Umbilical cord (tissue), 2 donors: ENCODE measurements around the gene ABCC9. TPM values are rescaled to one million over a fixed set of nuclear protein-coding genes. Genes with fewer than 3 reads are reported as not detected.
"Not testable (repeated sequence)": the region's sequence is repeated elsewhere in the genome, so short reads cannot be mapped to it uniquely, and the experiment has no call there.

Experiments used
- DNase-seq: peaks from one replicate; pipeline ENCODE4 v3.0.0-alpha.2; 2015; ENCODE audit warnings: low spot score
- total RNA-seq: library from RNA; depleted of rRNA; stranded (reverse); fragments of >200 nt; gene quantifications from one replicate; pipeline ENCODE4 v1.2.3, GENCODE V29; 2014; ENCODE audit warnings: low replicate concordance; ENCODE audit not compliant: insufficient read depth

Gene ABCC9
- total RNA-seq, 1 donor from 2014 or later = 37.1 TPM

- DNase-seq = no peak
Measured at GRCh38 chr12:21934173-21934572, 7.1 kb downstream of the ABCC9 start.

- no peak for DNase-seq
Measured at GRCh38 chr12:21933656-21934055, 7.6 kb downstream of the ABCC9 start.

- not testable (repeated sequence) for DNase-seq
Measured at GRCh38 chr12:21929972-21930371, 11.3 kb downstream of the ABCC9 start.

- DNase-seq = no peak
Measured at GRCh38 chr12:21925296-21925913, 15.8 kb downstream of the ABCC9 start.

- no peak for DNase-seq
Measured at GRCh38 chr12:21921436-21921835, 19.8 kb downstream of the ABCC9 start.

GRCh38 chr12:21918456-21918855 is 22.8 kb downstream of the ABCC9 start:
- no peak for DNase-seq

GRCh38 chr12:21913823-21914222 is 27.4 kb downstream of the ABCC9 start:
- DNase-seq = no peak

- DNase-seq = no peak
Measured at GRCh38 chr12:21912318-21912717, 28.9 kb downstream of the ABCC9 start.

GRCh38 chr12:21911832-21912231 is 29.4 kb downstream of the ABCC9 start:
- DNase-seq = no peak

GRCh38 chr12:21910657-21911056 is 30.6 kb downstream of the ABCC9 start:
- DNase-seq = peak; percentile 43

GRCh38 chr12:21907948-21908837 is 33.0 kb downstream of the ABCC9 start:
- DNase-seq = no peak

- no peak for DNase-seq
Measured at GRCh38 chr12:21906919-21907493, 34.2 kb downstream of the ABCC9 start.

GRCh38 chr12:21899532-21899931 is 41.7 kb downstream of the ABCC9 start:
- not testable (repeated sequence) for DNase-seq

- peak; percentile 4 for DNase-seq
Measured at GRCh38 chr12:21895651-21896050, 45.6 kb downstream of the ABCC9 start.

- DNase-seq = peak; percentile 2
Measured at GRCh38 chr12:21894792-21895595, 46.2 kb downstream of the ABCC9 start.

GRCh38 chr12:21893924-21894323 is 47.3 kb downstream of the ABCC9 start:
- DNase-seq = no peak

GRCh38 chr12:21892341-21892740 is 48.9 kb downstream of the ABCC9 start:
- DNase-seq = peak; percentile 52

- DNase-seq = peak; percentile 93
Measured at GRCh38 chr12:21891751-21892217, 49.4 kb downstream of the ABCC9 start.

GRCh38 chr12:21888276-21888863 is 52.9 kb downstream of the ABCC9 start:
- no peak for DNase-seq

GRCh38 chr12:21884936-21885335 is 56.3 kb downstream of the ABCC9 start:
- no peak for DNase-seq

- DNase-seq = no peak
Measured at GRCh38 chr12:21882635-21883034, 58.6 kb downstream of the ABCC9 start.
